Measurements from ENCODE around the gene HIVEP2.

The HIVEP2 gene

GRCh38 chr6:142887517-142887916 is 57.5 kb downstream of the HIVEP2 start:
- DNase-seq, result no peak

GRCh38 chr6:142886431-142887170 is 58.4 kb downstream of the HIVEP2 start:
- no peak for DNase-seq

- DNase-seq, result peak; percentile 36 to 39
Observed at GRCh38 chr6:142885182-142885867, 59.7 kb downstream of the HIVEP2 start.

DNA sequence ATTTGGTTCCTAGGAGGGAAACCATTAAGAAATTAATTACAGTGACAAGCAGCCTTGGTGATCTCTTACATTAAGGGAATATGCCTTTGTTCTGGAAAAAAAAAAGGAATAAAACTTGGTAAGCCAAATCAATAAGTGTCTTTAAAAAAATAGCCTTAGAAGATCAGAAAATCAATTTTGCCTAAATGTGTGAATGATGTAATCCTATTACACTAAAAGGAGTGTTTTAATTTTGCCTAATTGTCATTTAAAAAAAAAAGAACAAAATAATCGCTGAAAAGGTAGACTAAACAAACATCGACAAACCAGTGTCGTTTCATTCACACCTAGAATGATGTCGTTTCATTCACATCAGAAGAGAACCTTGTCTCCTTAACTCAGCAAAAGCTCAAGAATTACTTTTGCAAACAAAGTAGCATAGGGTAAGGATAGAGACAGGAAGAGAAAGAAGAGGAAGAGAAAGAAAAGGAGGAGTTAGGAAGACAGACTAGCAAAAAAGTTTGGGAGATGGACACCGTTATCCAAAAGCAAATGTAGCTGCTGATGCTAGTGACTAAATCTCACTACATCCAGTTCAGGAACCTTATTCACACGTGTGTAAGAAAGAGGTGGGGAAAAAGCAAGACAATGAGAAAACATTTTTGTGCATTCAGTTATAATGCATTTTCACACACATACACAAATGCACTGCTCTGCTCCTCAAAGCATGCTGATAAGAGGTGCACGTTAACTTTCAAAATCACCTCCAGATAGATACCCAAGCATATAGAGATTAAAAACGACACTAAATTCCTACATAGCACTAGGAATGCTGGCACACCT is 60.6 kb downstream of the HIVEP2 start:
- no peak for DNase-seq

DNA sequence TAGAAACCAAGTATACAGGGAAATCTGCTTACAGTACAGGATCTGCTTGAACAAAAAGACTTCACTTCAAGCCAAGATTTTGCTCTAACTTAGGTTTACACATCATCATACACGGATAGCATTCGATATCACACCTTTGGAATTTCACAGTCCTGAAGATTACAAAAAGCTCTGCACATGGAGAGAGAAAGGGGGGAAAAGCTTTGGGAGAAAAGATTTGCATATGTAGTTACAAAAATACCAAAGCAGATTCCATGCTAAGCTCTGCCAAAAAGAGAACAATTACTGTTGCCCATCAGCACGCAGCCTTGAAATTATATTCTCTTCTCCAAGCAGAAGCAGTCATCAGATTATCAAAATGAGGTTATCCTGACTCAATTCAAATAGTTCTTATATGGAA is 62.0 kb downstream of the HIVEP2 start:
- DNase-seq, result no peak

GRCh38 chr6:142881761-142882160 is 63.2 kb downstream of the HIVEP2 start:
- DNase-seq, result no peak

GRCh38 chr6:142881290-142881689 is 63.7 kb downstream of the HIVEP2 start:
- DNase-seq, result no peak

GRCh38 chr6:142880201-142880600 is 64.8 kb downstream of the HIVEP2 start:
- DNase-seq, result no peak

GRCh38 chr6:142879527-142879926 is 65.4 kb downstream of the HIVEP2 start:
- no peak for DNase-seq

GRCh38 chr6:142879076-142879475 is 65.9 kb downstream of the HIVEP2 start:
- no peak for DNase-seq

DNA sequence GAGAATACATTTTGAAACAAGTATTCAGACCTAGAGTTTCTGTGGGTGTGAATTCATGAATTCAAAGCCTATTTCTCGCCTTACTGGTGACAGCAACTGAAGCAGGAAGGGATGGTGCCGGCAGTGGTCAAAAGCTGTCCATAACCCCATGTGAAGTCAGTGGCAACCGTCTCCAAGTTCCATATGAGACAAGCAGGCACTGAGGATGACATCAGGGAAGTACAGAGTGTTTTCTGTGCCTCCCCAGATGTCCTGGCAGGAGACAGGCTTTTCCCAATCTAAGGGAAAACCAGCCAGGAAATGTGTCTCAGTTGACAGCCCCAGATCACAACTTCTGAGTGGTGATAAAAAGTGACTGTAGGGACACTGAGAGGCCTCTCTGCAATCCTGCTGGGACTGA is 66.6 kb downstream of the HIVEP2 start:
- no peak for DNase-seq

DNA sequence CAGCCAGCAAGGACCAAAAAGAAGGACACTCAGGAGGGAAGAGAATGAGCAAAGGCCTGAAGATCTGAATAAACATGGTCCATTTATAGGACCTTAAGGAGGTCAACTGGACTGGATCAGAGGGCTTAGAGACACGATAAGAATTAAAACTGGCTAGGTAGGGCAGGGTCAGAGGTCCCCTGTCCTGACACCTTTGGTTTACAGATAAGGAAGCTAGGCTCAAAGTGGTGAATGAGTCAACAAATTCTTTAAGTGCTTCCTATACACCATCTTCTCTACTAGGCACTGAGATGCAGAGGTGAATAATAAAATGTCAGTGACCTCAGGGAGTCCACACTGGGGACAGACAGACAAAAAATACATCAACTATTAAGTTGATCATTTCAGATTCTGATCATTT is 70.3 kb downstream of the HIVEP2 start:
- no peak for DNase-seq

GRCh38 chr6:142872376-142872775 is 72.6 kb downstream of the HIVEP2 start:
- DNase-seq, result no peak

- DNase-seq, result peak; percentile 49 to 51
Observed at GRCh38 chr6:142871910-142872331, 73.1 kb downstream of the HIVEP2 start.

DNA sequence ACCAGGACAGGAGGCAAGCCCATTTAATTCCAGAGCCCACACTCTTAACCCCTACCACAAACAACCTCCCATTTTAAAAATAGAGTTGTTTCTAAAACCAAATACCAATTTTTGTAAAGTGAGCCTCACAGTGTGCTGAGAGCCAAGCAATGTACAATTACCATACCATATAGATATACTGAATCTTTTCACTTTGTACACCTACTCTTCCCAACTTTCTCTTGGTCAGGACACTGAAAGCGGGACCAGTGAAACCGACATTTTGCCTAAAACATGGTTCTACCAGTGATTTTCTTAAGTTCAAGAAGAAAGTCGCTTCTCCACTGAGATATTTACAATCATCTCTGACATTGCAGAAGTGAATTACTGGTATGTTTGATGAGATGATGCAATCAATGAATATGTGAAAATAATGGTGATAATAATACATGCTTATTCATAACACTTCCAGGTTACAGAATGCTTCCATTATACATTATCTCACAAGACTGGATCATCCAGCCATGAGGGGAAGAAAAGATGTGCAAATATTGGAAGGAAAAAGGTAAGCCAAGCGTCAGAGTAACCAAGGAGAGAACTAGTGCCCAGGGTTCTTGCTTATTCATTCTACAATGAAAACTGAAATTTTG is 74.1 kb downstream of the HIVEP2 start:
- DNase-seq, result no peak

- DNase-seq, result no peak
Observed at GRCh38 chr6:142868917-142869316, 76.1 kb downstream of the HIVEP2 start.

GRCh38 chr6:142867988-142868812 is 76.8 kb downstream of the HIVEP2 start:
- no peak for DNase-seq

DNA sequence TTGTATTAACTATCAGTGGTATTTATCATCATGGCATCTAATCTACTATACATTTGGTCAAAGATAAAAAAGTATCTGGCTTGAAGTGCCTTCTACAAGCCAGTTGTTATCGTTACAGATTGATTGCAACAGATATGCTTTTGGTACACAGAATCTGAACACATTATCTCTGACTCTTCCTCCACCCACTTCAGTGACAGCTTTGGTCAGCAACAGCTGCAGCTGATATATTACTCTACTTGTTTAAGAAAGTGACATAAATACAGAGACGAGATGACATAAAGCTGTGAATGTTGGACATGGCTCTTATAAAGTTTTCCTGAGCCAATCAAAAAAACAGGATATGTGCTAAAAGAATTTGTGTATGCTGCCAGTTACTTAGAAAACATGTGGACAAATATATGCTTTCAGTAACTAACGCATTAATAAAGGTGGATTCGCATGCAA is 77.6 kb downstream of the HIVEP2 start:
- DNase-seq, result no peak

DNA sequence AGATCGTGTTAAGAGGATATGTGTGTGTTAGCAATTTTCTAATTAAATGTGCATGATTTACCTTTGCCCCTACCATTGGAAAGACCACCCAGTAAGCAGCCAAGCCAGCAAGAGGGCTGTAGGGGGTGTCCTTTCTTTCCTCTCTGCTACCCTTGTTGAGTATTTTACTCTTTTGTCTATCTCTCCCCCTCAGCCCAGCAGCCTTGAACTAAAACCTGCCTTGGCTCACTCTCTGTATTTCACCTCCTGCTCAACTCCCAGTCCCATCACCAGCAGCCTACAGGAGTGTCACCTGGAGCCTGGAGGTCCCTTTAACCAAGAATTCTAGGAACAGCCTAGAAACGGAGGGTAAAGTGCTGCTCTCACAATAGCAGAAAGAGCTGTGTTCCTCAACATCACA is 81.0 kb downstream of the HIVEP2 start:
- no peak for DNase-seq

GRCh38 chr6:142861711-142862110 is 83.3 kb downstream of the HIVEP2 start:
- DNase-seq, result no peak

- no peak for DNase-seq
Observed at GRCh38 chr6:142860498-142860897, 84.5 kb downstream of the HIVEP2 start.

Measured in activated CD4-positive, alpha-beta T cell treated with anti-CD3 and anti-CD28 coated beads, Interleukin-2, amount 50 U/mL, for 4 hours (primary cell).